ENCODE results near the gene MAT2B. TPM values are rescaled to one million over a fixed set of nuclear protein-coding genes. Genes with fewer than 3 reads are reported as not detected.

Gene MAT2B
- total and polyA plus RNA-seq, 3 experiments from 2014 or later, result 101 to 288 (median 102) TPM

DNA sequence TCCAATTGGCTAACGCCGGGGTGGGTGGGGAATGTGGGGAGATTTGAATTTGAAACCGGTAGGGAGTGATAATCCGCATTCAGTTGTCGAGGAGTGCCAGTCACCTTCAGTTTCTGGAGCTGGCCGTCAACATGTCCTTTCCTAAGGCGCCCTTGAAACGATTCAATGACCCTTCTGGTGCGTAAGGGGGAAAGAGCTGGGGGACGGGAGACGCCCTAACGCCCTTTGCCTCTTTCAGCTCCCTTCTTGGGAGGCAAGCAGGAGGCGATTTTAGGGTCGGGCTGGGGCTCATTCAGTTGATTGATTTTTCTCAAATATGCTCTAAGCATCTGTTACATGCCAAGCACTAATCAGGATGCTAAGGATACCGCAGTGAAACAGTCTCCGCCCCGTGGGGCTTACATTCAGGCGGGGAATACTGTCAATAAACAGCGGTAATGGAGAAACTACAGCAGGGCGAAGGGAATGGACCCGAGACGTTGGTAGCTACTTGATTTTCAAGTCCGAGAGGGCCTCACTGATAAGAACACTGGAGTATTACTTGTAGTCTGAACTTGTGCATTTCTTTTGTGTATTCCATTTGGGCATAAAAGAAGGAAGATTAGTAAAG is 44.8 kb upstream of the MAT2B start, which contains the start of gene HMMR:
Gene HMMR, plus strand, starts transcription at position 71 of the 610 bp plus-strand sequence. Its CDS starts 61 bp downstream, at position 132.
- H3K9me3 ChIP-seq (ENCODE audit: low read length), result no peaks in the 10 kb centered on the region
- peak within 1 kb of the TSS; percentile 99 for H3K4me3 ChIP-seq (ENCODE audit: low read length)
- Mint-ChIP-seq H3K27ac (peak within 1 kb of the TSS; percentile 96 to 100 (median 99)), H3K9me3 (peaks cover 0 to 2% (median 0%) of the 10 kb centered on the region in 5 donors), H3K36me3 (peaks cover 2 to 22% (median 3%) of the 10 kb centered on the region in 3 donors), H3K4me1 (peaks cover 40 to 59% (median 58%) of the 10 kb centered on the region in 3 donors), H3K27me3 (peaks cover 0 to 5% of the 10 kb centered on the region in 2 donors), H3K4me3 (peak within 1 kb of the TSS; percentile 92 to 98 (median 96))
- CTCF ChIA-PET, result interaction anchor here (0.7 to 4.2 kb wide), 19 partner anchors 7 to 53 kb away, joined by 3 to 25 read pairs (median 4); partner anchors contain the start of genes CCNG1 and MAT2B
- POLR2A ChIA-PET, result interaction anchor here (0.7 to 5.1 kb wide), 10 partner anchors 20 to 55 kb away, joined by 3 to 101 read pairs (median 3); partner anchors contain the start of genes CCNG1 and MAT2B
- DNase-seq, result peak in 1 of 5 donors; percentile 50
- peak within 1 kb of the TSS; percentile 98 for H3K27ac ChIP-seq (ENCODE audit: low read depth, low read length)
- no peaks in the 10 kb centered on the region for H3K36me3 ChIP-seq (ENCODE audit: insufficient read depth, low read length)
- peaks cover 30% of the 10 kb centered on the region for H3K4me1 ChIP-seq (ENCODE audit: insufficient read depth, low read length)
- H3K27me3 ChIP-seq (ENCODE audit: insufficient read depth, low read length, poor library complexity, severe bottlenecking), result no peaks in the 10 kb centered on the region

DNA sequence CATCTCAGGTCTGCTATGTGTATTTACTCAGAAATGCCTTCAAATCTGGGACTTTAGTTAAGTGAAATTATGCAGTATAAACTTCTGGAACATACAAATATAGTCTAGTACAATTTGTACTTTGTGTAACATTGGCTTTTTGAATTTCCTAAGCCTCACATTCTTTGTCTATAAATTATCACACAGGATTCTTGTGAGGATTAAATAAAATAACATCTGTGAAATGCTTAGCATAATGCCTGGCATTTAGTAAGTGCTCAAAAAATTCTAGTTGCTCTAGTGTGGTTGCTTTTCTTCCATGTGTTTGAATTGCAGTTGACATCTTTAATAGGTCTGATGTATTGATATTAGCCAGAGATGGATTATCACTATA is 42.4 kb upstream of the MAT2B start:
- H3K4me1 Mint-ChIP-seq, result peaks cover 34 to 49% (median 46%) of the 10 kb centered on the region in 3 donors
- peaks cover 30% of the 10 kb centered on the region for H3K4me1 ChIP-seq (ENCODE audit: insufficient read depth, low read length)
- peaks cover 0 to 5% of the 10 kb centered on the region in 2 donors for H3K27me3 Mint-ChIP-seq
- H3K4me3 Mint-ChIP-seq, result no peak overlapping the region
- POLR2A ChIA-PET, result interaction anchor here (5.1 kb wide), 1 partner anchor 42 kb away, joined by 101 read pairs; the partner anchor contains the start of gene MAT2B
- DNase-seq, result no peak
- peaks cover 0 to 2% (median 0%) of the 10 kb centered on the region in 5 donors for H3K9me3 Mint-ChIP-seq
- H3K36me3 Mint-ChIP-seq, result peaks cover 0 to 10% (median 0%) of the 10 kb centered on the region in 3 donors
- peak overlapping the region in 5 of 8 donors; percentile 47 to 99 (median 93) for H3K27ac Mint-ChIP-seq
- H3K27me3 ChIP-seq (ENCODE audit: insufficient read depth, low read length, poor library complexity, severe bottlenecking), result no peaks in the 10 kb centered on the region
- H3K4me3 ChIP-seq (ENCODE audit: low read length), result no peak overlapping the region
- H3K9me3 ChIP-seq (ENCODE audit: low read length), result no peaks in the 10 kb centered on the region
- H3K36me3 ChIP-seq (ENCODE audit: insufficient read depth, low read length), result no peaks in the 10 kb centered on the region
- CTCF ChIA-PET, result interaction anchor here (1.0 to 4.2 kb wide), 2 partner anchors 39 to 42 kb away, joined by 3 to 20 read pairs; partner anchors contain the start of gene MAT2B
- H3K27ac ChIP-seq (ENCODE audit: low read depth, low read length), result peak overlapping the region; percentile 98

DNA sequence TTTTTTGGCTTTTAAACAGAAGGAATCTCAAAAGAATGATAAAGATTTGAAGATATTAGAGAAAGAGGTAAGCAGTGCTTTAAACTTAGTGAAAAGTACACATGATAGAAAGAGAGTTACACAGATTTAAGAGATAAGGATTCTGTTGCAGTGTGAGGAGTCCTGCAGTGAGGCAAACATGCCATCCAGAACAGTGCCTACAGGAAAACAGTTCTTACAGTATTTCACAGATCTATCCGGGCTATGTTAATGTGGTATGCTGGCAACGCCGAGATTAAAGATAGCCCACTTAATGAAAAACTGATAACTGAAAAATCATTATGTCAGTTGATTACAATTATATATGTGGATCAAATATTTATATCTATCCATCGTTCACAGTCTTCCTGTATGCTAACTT is 37.7 kb upstream of the MAT2B start:
- peak overlapping the region in 1 of 7 donors; percentile 23 for H3K4me3 Mint-ChIP-seq
- Histone ChIP-seq H3K27me3 (ENCODE audit: insufficient read depth, low read length, poor library complexity, severe bottlenecking) (no peaks in the 10 kb centered on the region), H3K4me1 (ENCODE audit: insufficient read depth, low read length) (no peaks in the 10 kb centered on the region), H3K4me3 (ENCODE audit: low read length) (no peak overlapping the region), H3K9me3 (ENCODE audit: low read length) (no peaks in the 10 kb centered on the region), H3K36me3 (ENCODE audit: insufficient read depth, low read length) (no peaks in the 10 kb centered on the region), H3K27ac (ENCODE audit: low read depth, low read length) (no peak overlapping the region)
- no peaks in the 10 kb centered on the region for H3K9me3 Mint-ChIP-seq
- peaks cover 7 to 22% (median 22%) of the 10 kb centered on the region in 3 donors for H3K4me1 Mint-ChIP-seq
- CTCF ChIA-PET, result interaction anchor here (1.1 kb wide), 1 partner anchor 8 kb away, joined by 3 read pairs; the partner anchor contains the start of genes HMMR and NUDCD2
- POLR2A ChIA-PET, result no interaction called here
- no peaks in the 10 kb centered on the region for H3K36me3 Mint-ChIP-seq
- H3K27ac Mint-ChIP-seq, result peak overlapping the region in 3 of 8 donors; percentile 29 to 64 (median 41)
- no peaks in the 10 kb centered on the region for H3K27me3 Mint-ChIP-seq
- no peak for DNase-seq

DNA sequence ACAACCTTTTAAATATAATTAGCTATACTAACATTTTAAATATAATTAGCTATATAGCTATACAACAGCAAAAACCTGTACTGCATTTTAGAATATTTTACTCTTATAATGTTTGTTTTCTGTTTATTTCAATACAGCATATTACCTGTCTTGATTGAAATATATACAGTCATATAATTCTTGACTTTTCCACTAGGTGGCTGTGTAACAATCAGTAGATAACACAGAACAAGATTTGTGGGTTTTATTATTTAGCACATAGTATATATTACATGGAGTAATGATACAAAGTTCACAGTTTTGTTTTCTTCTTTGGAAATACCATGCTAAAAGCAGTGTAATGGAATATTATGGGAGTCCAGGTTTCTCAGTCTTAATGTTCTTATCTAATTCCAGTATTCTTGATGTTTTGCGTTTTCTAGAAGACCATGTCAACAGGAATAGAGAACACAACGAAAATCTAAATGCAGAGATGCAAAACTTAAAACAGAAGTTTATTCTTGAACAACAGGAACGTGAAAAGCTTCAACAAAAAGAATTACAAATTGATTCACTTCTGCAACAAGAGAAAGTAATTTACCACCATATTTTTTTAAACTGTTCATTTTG is 31.7 kb upstream of the MAT2B start:
- Histone ChIP-seq H3K27me3 (ENCODE audit: insufficient read depth, low read length, poor library complexity, severe bottlenecking) (no peaks in the 10 kb centered on the region), H3K4me1 (ENCODE audit: insufficient read depth, low read length) (no peaks in the 10 kb centered on the region), H3K27ac (ENCODE audit: low read depth, low read length) (no peak overlapping the region), H3K36me3 (ENCODE audit: insufficient read depth, low read length) (no peaks in the 10 kb centered on the region), H3K9me3 (ENCODE audit: low read length) (no peaks in the 10 kb centered on the region), H3K4me3 (ENCODE audit: low read length) (no peak overlapping the region)
- Mint-ChIP-seq H3K4me1 (peaks cover 1 to 13% (median 12%) of the 10 kb centered on the region in 3 donors), H3K9me3 (no peaks in the 10 kb centered on the region), H3K4me3 (no peak overlapping the region), H3K27ac (no peak overlapping the region), H3K27me3 (no peaks in the 10 kb centered on the region), H3K36me3 (no peaks in the 10 kb centered on the region)
- peak in 1 of 5 donors; percentile 31 for DNase-seq
- ChIA-PET POLR2A (no interaction called here), CTCF (interaction anchor here (0.9 to 2.6 kb wide), 5 partner anchors 8 to 29 kb away, joined by 3 to 11 read pairs (median 4); partner anchors contain the start of genes HMMR and NUDCD2)

DNA sequence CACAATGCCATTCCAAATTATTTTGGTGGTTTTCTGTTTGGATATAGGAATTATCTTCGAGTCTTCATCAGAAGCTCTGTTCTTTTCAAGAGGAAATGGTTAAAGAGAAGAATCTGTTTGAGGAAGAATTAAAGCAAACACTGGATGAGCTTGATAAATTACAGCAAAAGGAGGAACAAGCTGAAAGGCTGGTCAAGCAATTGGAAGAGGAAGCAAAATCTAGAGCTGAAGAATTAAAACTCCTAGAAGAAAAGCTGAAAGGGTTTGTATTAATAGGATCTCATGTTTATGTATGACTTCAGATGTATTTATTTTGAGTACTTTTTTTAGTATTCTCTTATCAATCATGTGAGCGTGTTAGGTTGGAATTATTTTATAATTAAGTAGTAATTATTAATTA is 30.0 kb upstream of the MAT2B start:
- H3K27ac ChIP-seq (ENCODE audit: low read depth, low read length), result no peak overlapping the region
- no peaks in the 10 kb centered on the region for H3K27me3 Mint-ChIP-seq
- no peak for DNase-seq
- H3K4me1 Mint-ChIP-seq, result peaks cover 1 to 21% (median 17%) of the 10 kb centered on the region in 3 donors
- H3K27me3 ChIP-seq (ENCODE audit: insufficient read depth, low read length, poor library complexity, severe bottlenecking), result no peaks in the 10 kb centered on the region
- no peaks in the 10 kb centered on the region for H3K9me3 Mint-ChIP-seq
- ChIA-PET POLR2A (no interaction called here), CTCF (interaction anchor here (1.3 to 1.4 kb wide), 2 partner anchors 14 to 15 kb away, joined by 3 to 4 read pairs; partner anchors contain the start of genes HMMR and NUDCD2)
- no peak overlapping the region for H3K4me3 ChIP-seq (ENCODE audit: low read length)
- H3K36me3 ChIP-seq (ENCODE audit: insufficient read depth, low read length), result no peaks in the 10 kb centered on the region
- H3K27ac Mint-ChIP-seq, result no peak overlapping the region
- no peak overlapping the region for H3K4me3 Mint-ChIP-seq
- no peaks in the 10 kb centered on the region for H3K36me3 Mint-ChIP-seq
- no peaks in the 10 kb centered on the region for H3K4me1 ChIP-seq (ENCODE audit: insufficient read depth, low read length)
- H3K9me3 ChIP-seq (ENCODE audit: low read length), result no peaks in the 10 kb centered on the region

DNA sequence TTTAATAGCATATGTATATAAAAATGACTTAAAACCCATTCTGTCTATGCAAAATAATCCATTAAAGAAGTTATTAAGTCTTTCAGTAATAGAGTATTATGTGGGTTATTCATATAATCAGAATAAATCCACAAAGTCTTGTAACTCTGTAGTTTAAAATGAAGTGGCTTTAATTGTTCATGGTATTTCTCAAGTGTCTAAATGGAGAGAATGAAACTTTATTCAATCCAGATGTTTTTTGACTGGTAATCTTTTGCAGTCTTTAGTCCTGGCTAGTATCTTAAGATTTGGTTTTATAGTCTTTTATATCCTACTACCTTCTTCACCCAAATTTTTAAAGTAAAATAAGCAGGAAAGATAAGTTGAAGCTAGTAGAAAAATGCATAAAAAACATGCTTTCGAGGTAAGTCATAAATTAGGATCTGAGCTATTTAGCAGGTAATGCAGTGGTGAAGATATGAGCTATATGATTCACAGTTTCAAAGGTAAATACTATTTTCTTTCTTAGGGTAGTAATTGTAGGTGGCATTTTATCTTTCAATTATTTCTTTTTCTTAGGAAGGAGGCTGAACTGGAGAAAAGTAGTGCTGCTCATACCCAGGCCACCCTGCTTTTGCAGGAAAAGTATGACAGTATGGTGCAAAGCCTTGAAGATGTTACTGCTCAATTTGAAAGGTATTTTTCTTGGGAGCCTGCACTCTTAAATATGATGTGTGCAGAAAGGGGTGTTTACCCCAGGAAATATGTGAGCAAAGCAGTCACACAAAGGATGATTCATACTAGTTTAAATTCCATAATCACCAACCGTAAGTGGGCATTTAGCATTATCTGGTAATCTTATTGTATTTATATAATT is 27.1 kb upstream of the MAT2B start:
- H3K9me3 ChIP-seq (ENCODE audit: low read length), result no peaks in the 10 kb centered on the region
- no peaks in the 10 kb centered on the region for H3K9me3 Mint-ChIP-seq
- H3K27ac ChIP-seq (ENCODE audit: low read depth, low read length), result no peak overlapping the region
- ChIA-PET POLR2A (no interaction called here), CTCF (interaction anchor here (1.0 kb wide), 2 partner anchors 10 to 27 kb away, joined by 3 read pairs; partner anchors contain the start of gene MAT2B)
- no peaks in the 10 kb centered on the region for H3K27me3 ChIP-seq (ENCODE audit: insufficient read depth, low read length, poor library complexity, severe bottlenecking)
- H3K4me3 ChIP-seq (ENCODE audit: low read length), result no peak overlapping the region
- no peak overlapping the region for H3K4me3 Mint-ChIP-seq
- H3K36me3 Mint-ChIP-seq, result no peaks in the 10 kb centered on the region
- peak overlapping the region in 1 of 8 donors; percentile 54 for H3K27ac Mint-ChIP-seq
- H3K36me3 ChIP-seq (ENCODE audit: insufficient read depth, low read length), result no peaks in the 10 kb centered on the region
- no peaks in the 10 kb centered on the region for H3K27me3 Mint-ChIP-seq
- H3K4me1 ChIP-seq (ENCODE audit: insufficient read depth, low read length), result no peaks in the 10 kb centered on the region
- no peak for DNase-seq
- peaks cover 1 to 21% (median 12%) of the 10 kb centered on the region in 3 donors for H3K4me1 Mint-ChIP-seq

DNA sequence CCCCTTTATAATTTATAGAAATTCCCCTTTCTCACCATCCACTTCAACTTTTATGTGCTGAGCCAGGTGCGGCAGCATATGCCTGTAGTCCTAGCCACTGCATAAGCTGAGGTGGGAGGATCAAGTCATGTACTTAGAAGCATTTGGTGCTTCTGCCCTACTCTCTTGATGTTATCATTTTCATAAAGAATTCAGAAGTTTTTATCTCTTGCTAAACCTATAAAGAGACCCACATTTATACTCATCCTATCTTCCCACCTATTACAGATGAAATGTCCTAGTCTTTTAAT is 26.5 kb upstream of the MAT2B start:
- Histone ChIP-seq H3K4me1 (ENCODE audit: insufficient read depth, low read length) (no peaks in the 10 kb centered on the region), H3K27me3 (ENCODE audit: insufficient read depth, low read length, poor library complexity, severe bottlenecking) (no peaks in the 10 kb centered on the region), H3K9me3 (ENCODE audit: low read length) (no peaks in the 10 kb centered on the region), H3K4me3 (ENCODE audit: low read length) (no peak overlapping the region), H3K36me3 (ENCODE audit: insufficient read depth, low read length) (no peaks in the 10 kb centered on the region), H3K27ac (ENCODE audit: low read depth, low read length) (no peak overlapping the region)
- Mint-ChIP-seq H3K27me3 (no peaks in the 10 kb centered on the region), H3K4me3 (no peak overlapping the region), H3K4me1 (peaks cover 1 to 21% (median 10%) of the 10 kb centered on the region in 3 donors), H3K27ac (peak overlapping the region in 2 of 8 donors; percentile 17 to 47), H3K9me3 (no peaks in the 10 kb centered on the region), H3K36me3 (no peaks in the 10 kb centered on the region)
- DNase-seq, result no peak
- CTCF ChIA-PET, result interaction anchor here (1.0 to 1.3 kb wide), 2 partner anchors 10 kb away, joined by 3 read pairs; no protein-coding TSS in a partner anchor
- POLR2A ChIA-PET, result no interaction called here

All from CD8-positive, alpha-beta memory T cell (primary cell).